Lower leg skin (tissue), 3 donors: Measurements from ENCODE around the gene TMEM129.

Experiments
- CTCF ChIP-seq, 3 donors: fragments of 450-650 bp; IDR thresholded peaks; one replicate each; pipeline ENCODE4 v1.5.1; 2016; ENCODE audit warnings: antibody characterized with exemption in 3 of 3, mild to moderate bottlenecking in 3 of 3, moderate library complexity in 2 of 3
- POLR2A ChIP-seq, 2 donors: fragments of 450-650 bp; IDR thresholded peaks; one replicate each; pipeline ENCODE4 v1.6.1; 2016 to 2017; ENCODE audit warnings: antibody characterized with exemption in 2 of 2, mild to moderate bottlenecking in 1 of 2, moderate library complexity in 1 of 2

- TF ChIP-seq CTCF (IDR thresholded peaks at IDR 0.05) (no peak), POLR2A (IDR thresholded peaks at IDR 0.05) (no peak)
Observed at GRCh38 chr4:1749826-1750225, 28.7 kb upstream of the TMEM129 start.
